ENCODE data around the gene TIAM2. TPM values are rescaled to one million over a fixed set of nuclear protein-coding genes. Genes with fewer than 3 reads are reported as not detected.

Gene TIAM2
- polyA plus RNA-seq, 4 donors = 7.8 to 34.4 (median 17.3) TPM

DNA sequence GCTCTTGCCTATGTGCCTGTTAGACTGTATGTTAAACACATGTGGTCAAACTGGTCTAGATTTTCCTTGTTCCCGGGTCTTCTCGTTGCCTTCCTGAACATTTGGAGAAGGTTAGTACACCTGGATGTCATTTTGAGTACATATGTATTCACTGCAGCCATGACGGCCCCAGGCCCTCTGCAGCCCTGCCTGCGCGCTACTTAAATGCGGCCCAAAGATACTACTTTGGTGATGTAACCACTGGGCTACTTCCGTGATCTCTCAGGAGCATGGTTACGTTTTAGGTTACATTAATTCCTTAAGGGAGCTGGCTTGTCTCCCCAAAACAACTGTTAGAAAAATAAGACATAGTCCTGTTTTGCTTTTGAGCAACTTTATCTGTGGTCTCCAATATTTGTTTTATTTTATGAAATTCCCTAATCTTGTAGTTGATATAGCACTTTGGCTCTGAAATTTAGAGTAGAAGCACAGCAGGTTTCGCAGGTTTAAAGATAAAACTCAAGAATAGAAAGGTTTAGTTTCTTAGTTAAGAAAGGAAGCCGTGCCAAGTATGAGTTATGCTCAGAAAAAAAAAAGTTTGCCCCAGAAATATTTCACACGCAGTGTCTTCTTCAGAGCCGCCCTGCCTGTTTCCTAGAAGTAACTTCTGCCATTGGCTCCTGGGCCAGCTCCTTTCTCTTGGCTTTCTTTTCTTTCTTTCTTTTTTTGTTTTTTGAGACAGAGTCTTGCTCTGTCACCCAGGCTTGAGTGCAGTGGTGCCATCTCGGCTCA is 38.1 kb downstream of the TIAM2 start:
- WGBS, 3 donors = 92 to 94% (median 93%) methylated on average over 13 of the region's 13 CpGs
- no peaks in the 10 kb centered on the region for H3K27me3 ChIP-seq (ENCODE audit: control insufficient read depth in 3 of 3, insufficient read depth in 3 of 3, low read length in 3 of 3)
- H3K9me3 ChIP-seq (ENCODE audit: control insufficient read depth in 2 of 2, insufficient read depth in 1 of 2, low read depth in 1 of 2, low read length in 1 of 2) = peaks cover 0 to 8% of the 10 kb centered on the region in 2 donors
- no peaks in the 10 kb centered on the region for H3K4me1 ChIP-seq (ENCODE audit: control insufficient read depth in 3 of 3, insufficient read depth in 2 of 3, low read depth in 1 of 3, low read length in 2 of 3)
- FAIRE-seq = no peak
- peaks cover 0 to 9% (median 0%) of the 10 kb centered on the region in 3 donors for H3K36me3 ChIP-seq (ENCODE audit: control insufficient read depth in 3 of 3, insufficient read depth in 2 of 3, low read depth in 1 of 3, low read length in 3 of 3)
- no peak overlapping the region for H3K27ac ChIP-seq (ENCODE audit: low read depth in 1 of 3, low read length in 2 of 3)
- DNase-seq = no peak
- no peak overlapping the region for H3K4me3 ChIP-seq (ENCODE audit: low read depth in 1 of 3, low read length in 3 of 3)

DNA sequence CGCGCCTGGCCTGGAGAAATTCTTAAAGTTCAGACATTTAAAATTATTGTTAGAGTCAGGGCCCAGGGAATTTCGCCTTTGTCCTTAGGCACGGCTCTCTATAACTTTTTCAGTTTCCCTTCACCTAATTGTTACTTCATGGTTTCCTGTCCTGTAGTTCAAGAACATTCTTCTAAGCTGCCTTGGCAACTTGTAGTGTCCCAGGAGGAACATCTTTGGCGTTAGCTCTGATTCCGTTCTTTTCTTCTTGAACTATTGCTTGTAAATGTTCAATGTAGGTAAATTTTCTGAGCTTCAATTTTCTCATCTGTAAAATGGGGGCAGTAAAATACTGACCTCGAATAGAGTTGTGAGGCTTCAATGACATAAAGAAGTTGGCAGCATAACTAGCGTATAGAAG is 41.8 kb downstream of the TIAM2 start:
- Histone ChIP-seq H3K4me3 (ENCODE audit: low read depth in 1 of 3, low read length in 3 of 3) (no peak overlapping the region), H3K36me3 (ENCODE audit: control insufficient read depth in 3 of 3, insufficient read depth in 2 of 3, low read depth in 1 of 3, low read length in 3 of 3) (peaks cover 0 to 6% (median 0%) of the 10 kb centered on the region in 3 donors), H3K27me3 (ENCODE audit: control insufficient read depth in 3 of 3, insufficient read depth in 3 of 3, low read length in 3 of 3) (no peaks in the 10 kb centered on the region), H3K27ac (ENCODE audit: low read depth in 1 of 3, low read length in 2 of 3) (no peak overlapping the region), H3K9me3 (ENCODE audit: control insufficient read depth in 2 of 2, insufficient read depth in 1 of 2, low read depth in 1 of 2, low read length in 1 of 2) (peaks cover 0 to 8% of the 10 kb centered on the region in 2 donors), H3K4me1 (ENCODE audit: control insufficient read depth in 3 of 3, insufficient read depth in 2 of 3, low read depth in 1 of 3, low read length in 2 of 3) (no peaks in the 10 kb centered on the region)
- 84 to 89% (median 85%) methylated on average over 8 of the region's 8 CpGs for WGBS, 3 donors
- DNase-seq (no peak), FAIRE-seq (no peak)

DNA sequence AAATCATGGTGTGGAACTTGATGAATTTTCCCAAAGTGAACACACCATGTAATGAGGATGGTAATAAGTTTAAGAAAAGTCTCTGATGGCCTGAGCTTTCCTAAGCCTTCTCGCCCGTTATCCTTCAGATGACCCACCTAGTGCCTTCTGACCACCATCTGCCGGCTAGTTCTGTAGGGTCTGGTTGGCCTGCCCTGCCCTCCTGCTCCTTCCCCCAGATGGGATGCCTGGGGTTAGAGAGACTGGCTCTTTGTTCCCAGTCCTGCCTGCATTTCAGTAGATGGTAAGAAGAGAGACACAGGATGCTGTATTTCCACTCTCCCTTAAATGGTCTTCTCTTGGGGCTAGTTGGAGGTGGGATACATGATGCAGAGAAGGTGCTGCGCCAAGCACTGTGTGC is 43.0 kb downstream of the TIAM2 start:
- WGBS, 3 donors = 95 to 97% (median 97%) methylated on average over 4 of the region's 4 CpGs
- no peak for DNase-seq
- FAIRE-seq = no peak
- peaks cover 0 to 8% of the 10 kb centered on the region in 2 donors for H3K9me3 ChIP-seq (ENCODE audit: control insufficient read depth in 2 of 2, insufficient read depth in 1 of 2, low read depth in 1 of 2, low read length in 1 of 2)
- H3K4me3 ChIP-seq (ENCODE audit: low read depth in 1 of 3, low read length in 3 of 3) = no peak overlapping the region
- no peaks in the 10 kb centered on the region for H3K27me3 ChIP-seq (ENCODE audit: control insufficient read depth in 3 of 3, insufficient read depth in 3 of 3, low read length in 3 of 3)
- H3K27ac ChIP-seq (ENCODE audit: low read depth in 1 of 3, low read length in 2 of 3) = no peak overlapping the region
- no peaks in the 10 kb centered on the region for H3K4me1 ChIP-seq (ENCODE audit: control insufficient read depth in 3 of 3, insufficient read depth in 2 of 3, low read depth in 1 of 3, low read length in 2 of 3)
- H3K36me3 ChIP-seq (ENCODE audit: control insufficient read depth in 3 of 3, insufficient read depth in 2 of 3, low read depth in 1 of 3, low read length in 3 of 3) = peaks cover 0 to 3% (median 0%) of the 10 kb centered on the region in 3 donors

DNA sequence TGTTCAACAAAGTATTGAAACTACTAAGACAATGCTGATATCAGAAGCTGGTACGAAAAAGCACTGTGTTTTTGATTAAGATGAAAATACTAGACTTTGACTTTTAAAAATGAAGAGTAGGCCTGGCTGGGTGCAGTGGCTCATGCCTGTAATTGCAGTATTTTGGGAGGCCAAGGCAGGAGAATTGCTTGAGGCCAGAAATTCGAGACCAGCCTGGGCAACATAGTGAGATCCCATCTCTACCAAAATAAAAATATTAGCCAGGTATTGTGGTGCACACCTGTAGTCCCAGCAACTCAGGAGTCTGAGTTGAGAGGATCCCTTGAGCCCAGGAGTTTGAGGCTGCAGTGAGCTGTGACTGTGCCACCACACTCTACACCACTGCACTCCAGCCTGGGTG is 43.4 kb downstream of the TIAM2 start:
- FAIRE-seq = no peak
- peaks cover 0 to 3% (median 0%) of the 10 kb centered on the region in 3 donors for H3K36me3 ChIP-seq (ENCODE audit: control insufficient read depth in 3 of 3, insufficient read depth in 2 of 3, low read depth in 1 of 3, low read length in 3 of 3)
- 89 to 98% (median 90%) methylated on average over 2 of the region's 2 CpGs for WGBS, 3 donors
- H3K4me3 ChIP-seq (ENCODE audit: low read depth in 1 of 3, low read length in 3 of 3) = no peak overlapping the region
- no peaks in the 10 kb centered on the region for H3K27me3 ChIP-seq (ENCODE audit: control insufficient read depth in 3 of 3, insufficient read depth in 3 of 3, low read length in 3 of 3)
- no peak for DNase-seq
- no peak overlapping the region for H3K27ac ChIP-seq (ENCODE audit: low read depth in 1 of 3, low read length in 2 of 3)
- no peaks in the 10 kb centered on the region for H3K4me1 ChIP-seq (ENCODE audit: control insufficient read depth in 3 of 3, insufficient read depth in 2 of 3, low read depth in 1 of 3, low read length in 2 of 3)
- peaks cover 0 to 8% of the 10 kb centered on the region in 2 donors for H3K9me3 ChIP-seq (ENCODE audit: control insufficient read depth in 2 of 2, insufficient read depth in 1 of 2, low read depth in 1 of 2, low read length in 1 of 2)

DNA sequence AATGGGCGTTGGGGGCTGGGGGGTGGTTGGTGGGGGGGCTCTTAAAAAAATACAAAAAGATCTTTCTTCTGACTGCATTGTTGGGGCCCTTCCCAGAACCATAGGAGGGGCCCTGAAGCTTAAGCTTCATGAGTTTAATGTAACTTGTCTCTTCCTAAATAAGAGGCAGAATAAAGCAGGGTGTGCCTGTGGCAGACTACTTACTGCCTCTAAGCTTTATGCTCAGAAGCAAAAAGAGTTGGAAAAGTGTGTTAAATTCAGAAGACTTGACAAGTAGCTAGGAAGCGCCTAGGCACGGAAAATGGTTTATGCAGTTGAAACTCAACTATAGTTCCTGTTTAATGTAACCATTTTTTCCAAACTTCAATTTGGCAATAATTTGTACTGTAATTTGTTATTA is 44.5 kb downstream of the TIAM2 start:
- Histone ChIP-seq H3K4me1 (ENCODE audit: control insufficient read depth in 3 of 3, insufficient read depth in 2 of 3, low read depth in 1 of 3, low read length in 2 of 3) (no peaks in the 10 kb centered on the region), H3K27me3 (ENCODE audit: control insufficient read depth in 3 of 3, insufficient read depth in 3 of 3, low read length in 3 of 3) (no peaks in the 10 kb centered on the region), H3K4me3 (ENCODE audit: low read depth in 1 of 3, low read length in 3 of 3) (no peak overlapping the region), H3K9me3 (ENCODE audit: control insufficient read depth in 2 of 2, insufficient read depth in 1 of 2, low read depth in 1 of 2, low read length in 1 of 2) (peaks cover 0 to under 1% of the 10 kb centered on the region in 2 donors), H3K36me3 (ENCODE audit: control insufficient read depth in 3 of 3, insufficient read depth in 2 of 3, low read depth in 1 of 3, low read length in 3 of 3) (no peaks in the 10 kb centered on the region), H3K27ac (ENCODE audit: low read depth in 1 of 3, low read length in 2 of 3) (no peak overlapping the region)
- no peak for DNase-seq
- 70 to 94% (median 83%) methylated on average over 3 of the region's 3 CpGs for WGBS, 3 donors
- FAIRE-seq = no peak

DNA sequence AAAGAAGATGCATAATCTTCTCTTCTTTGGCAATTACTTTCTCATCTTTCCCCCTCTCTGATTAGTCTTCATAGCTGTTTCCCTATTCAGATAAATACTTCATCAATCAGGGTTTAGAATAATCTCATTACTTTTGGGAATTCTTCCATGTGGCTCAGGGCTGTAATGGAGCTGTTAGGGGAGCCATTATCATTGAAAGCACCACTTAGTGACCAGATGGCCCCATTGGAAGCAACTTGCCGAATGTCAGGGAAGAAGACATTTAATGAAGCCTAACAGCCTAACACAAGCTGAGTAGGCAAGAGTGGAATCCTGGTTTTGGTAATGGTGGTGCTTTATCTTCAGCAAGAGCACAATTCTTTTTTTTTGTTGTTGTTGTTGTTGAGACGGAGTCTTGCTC is 45.0 kb downstream of the TIAM2 start:
- H3K36me3 ChIP-seq (ENCODE audit: control insufficient read depth in 3 of 3, insufficient read depth in 2 of 3, low read depth in 1 of 3, low read length in 3 of 3) = no peaks in the 10 kb centered on the region
- H3K4me1 ChIP-seq (ENCODE audit: control insufficient read depth in 3 of 3, insufficient read depth in 2 of 3, low read depth in 1 of 3, low read length in 2 of 3) = no peaks in the 10 kb centered on the region
- H3K4me3 ChIP-seq (ENCODE audit: low read depth in 1 of 3, low read length in 3 of 3) = no peak overlapping the region
- no peaks in the 10 kb centered on the region for H3K27me3 ChIP-seq (ENCODE audit: control insufficient read depth in 3 of 3, insufficient read depth in 3 of 3, low read length in 3 of 3)
- 86 to 96% (median 95%) methylated on average over 2 of the region's 2 CpGs for WGBS, 3 donors
- H3K27ac ChIP-seq (ENCODE audit: low read depth in 1 of 3, low read length in 2 of 3) = no peak overlapping the region
- H3K9me3 ChIP-seq (ENCODE audit: control insufficient read depth in 2 of 2, insufficient read depth in 1 of 2, low read depth in 1 of 2, low read length in 1 of 2) = no peaks in the 10 kb centered on the region
- FAIRE-seq (no peak), DNase-seq (no peak)

DNA sequence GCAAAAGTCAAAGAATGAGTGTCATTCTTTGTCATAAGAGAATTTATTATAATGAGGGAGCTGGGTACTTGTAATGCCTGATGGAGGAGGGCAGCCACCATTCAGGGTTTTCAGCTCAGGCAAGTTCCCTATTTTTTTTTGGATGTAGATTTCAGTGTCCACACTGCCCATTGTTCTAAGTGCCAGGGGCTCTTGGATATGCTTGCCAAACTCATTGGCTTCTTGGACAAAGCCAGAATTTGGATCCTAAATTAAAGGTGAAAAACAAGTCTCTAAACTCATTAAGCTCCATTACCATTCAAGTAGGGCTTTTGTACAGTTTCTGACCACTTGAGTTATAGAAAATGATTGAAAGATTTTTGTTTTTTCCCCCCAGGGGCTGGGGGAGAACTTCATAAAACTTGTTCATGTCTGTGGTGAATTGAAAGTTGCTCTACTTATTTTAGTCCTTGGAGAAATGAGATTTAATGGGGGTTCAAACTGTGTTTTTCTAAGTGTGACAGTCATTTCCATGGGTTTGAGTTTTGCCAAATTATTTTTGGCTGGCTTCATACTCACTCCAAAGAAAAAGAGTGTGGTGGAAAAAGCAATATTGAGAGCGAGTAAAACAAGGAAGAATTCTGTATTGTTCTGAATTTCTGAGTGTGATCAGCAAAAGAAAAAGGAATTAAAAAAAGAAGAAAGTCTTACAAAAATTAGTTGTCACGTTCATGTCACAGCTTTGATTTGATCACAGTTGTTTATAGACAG is 46.0 kb downstream of the TIAM2 start:
- FAIRE-seq (no peak), DNase-seq (no peak)
- whole genome bisulfite sequencing, 3 donors = 74 to 89% (median 79%) methylated on average over 2 of the region's 2 CpGs
- Histone ChIP-seq H3K4me1 (ENCODE audit: control insufficient read depth in 3 of 3, insufficient read depth in 2 of 3, low read depth in 1 of 3, low read length in 2 of 3) (no peaks in the 10 kb centered on the region), H3K4me3 (ENCODE audit: low read depth in 1 of 3, low read length in 3 of 3) (no peak overlapping the region), H3K27me3 (ENCODE audit: control insufficient read depth in 3 of 3, insufficient read depth in 3 of 3, low read length in 3 of 3) (no peaks in the 10 kb centered on the region), H3K27ac (ENCODE audit: low read depth in 1 of 3, low read length in 2 of 3) (no peak overlapping the region), H3K9me3 (ENCODE audit: control insufficient read depth in 2 of 2, insufficient read depth in 1 of 2, low read depth in 1 of 2, low read length in 1 of 2) (no peaks in the 10 kb centered on the region), H3K36me3 (ENCODE audit: control insufficient read depth in 3 of 3, insufficient read depth in 2 of 3, low read depth in 1 of 3, low read length in 3 of 3) (no peaks in the 10 kb centered on the region)

DNA sequence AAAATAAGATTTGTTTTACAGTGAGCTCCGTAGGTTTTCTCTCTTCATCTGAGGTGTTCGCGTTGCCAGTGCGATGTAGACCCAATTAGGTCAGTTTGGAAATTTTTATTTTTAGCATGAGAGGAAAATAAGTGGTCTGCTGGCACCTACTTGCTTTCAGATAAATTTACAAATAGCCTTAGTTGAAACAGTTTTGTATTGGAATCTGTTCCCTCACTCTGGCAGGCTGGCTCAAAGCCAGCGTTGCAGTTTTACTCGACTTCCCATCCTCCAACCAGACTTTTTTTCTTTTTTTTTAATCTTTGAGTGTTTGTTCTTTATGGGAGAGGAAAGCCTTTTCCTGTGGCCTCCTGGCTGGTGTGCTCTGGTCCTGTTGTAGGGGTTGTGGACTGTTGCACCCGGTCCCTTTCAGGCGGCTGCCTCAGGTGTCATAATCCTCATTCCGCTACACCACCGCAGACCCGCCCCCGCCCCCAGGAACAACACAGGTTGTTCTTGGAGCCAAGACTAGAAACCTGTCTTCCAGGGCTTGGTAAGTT is 46.7 kb downstream of the TIAM2 start:
- H3K4me1 ChIP-seq (ENCODE audit: control insufficient read depth in 3 of 3, insufficient read depth in 2 of 3, low read depth in 1 of 3, low read length in 2 of 3) = no peaks in the 10 kb centered on the region
- 67 to 87% (median 81%) methylated on average over 12 of the region's 12 CpGs for WGBS, 3 donors
- H3K4me3 ChIP-seq (ENCODE audit: low read depth in 1 of 3, low read length in 3 of 3) = no peak overlapping the region
- H3K36me3 ChIP-seq (ENCODE audit: control insufficient read depth in 3 of 3, insufficient read depth in 2 of 3, low read depth in 1 of 3, low read length in 3 of 3) = no peaks in the 10 kb centered on the region
- H3K27me3 ChIP-seq (ENCODE audit: control insufficient read depth in 3 of 3, insufficient read depth in 3 of 3, low read length in 3 of 3) = no peaks in the 10 kb centered on the region
- FAIRE-seq = no peak
- no peak for DNase-seq
- no peak overlapping the region for H3K27ac ChIP-seq (ENCODE audit: low read depth in 1 of 3, low read length in 2 of 3)
- no peaks in the 10 kb centered on the region for H3K9me3 ChIP-seq (ENCODE audit: control insufficient read depth in 2 of 2, insufficient read depth in 1 of 2, low read depth in 1 of 2, low read length in 1 of 2)
